Mucosa of descending colon (tissue), 3 donors: Measurements from ENCODE around the gene CASTOR1. TPM values are rescaled to one million over a fixed set of nuclear protein-coding genes. Genes with fewer than 3 reads are reported as not detected.

ENCODE experiments used
- ATAC-seq: fragments of 200-7000 bp; cut with Tn5 transposase; one replicate; pipeline ENCODE4 v1.9.1; 2020; ENCODE audit warnings: mild to moderate bottlenecking, moderate library complexity
- DNase-seq, 3 donors: peaks; one replicate each; pipeline ENCODE4 v3.0.0-alpha.2; 2020
- H3K36me3 ChIP-seq: fragments of 200-600 bp; one replicate; pipeline ENCODE4 v1.8.0; 2021; ENCODE audit warnings: low read depth, mild to moderate bottlenecking
- H3K4me1 ChIP-seq: fragments of 200-600 bp; one replicate; pipeline ENCODE4 v1.8.0; 2021; ENCODE audit warnings: low read depth, mild to moderate bottlenecking
- H3K4me3 ChIP-seq: fragments of 200-600 bp; one replicate; pipeline ENCODE4 v1.8.0; 2021; ENCODE audit warnings: mild to moderate bottlenecking
- H3K9me3 ChIP-seq: fragments of 200-600 bp; one replicate; pipeline ENCODE4 v1.8.0; 2021; ENCODE audit warnings: mild to moderate bottlenecking
- intact Hi-C, 2 donors: fragments of 100-400 bp; cut with DNase I in 1 of 2; cut with micrococcal nuclease in 1 of 2; formaldehyde crosslinking; loops; one replicate each; pipeline versions ENCODE4 v1.11.0 to v1.11.1; 2022; cut with DNase I, micrococcal nuclease
- total RNA-seq, 3 donors: library from RNA; stranded (reverse); fragmentation: NEBNext Ultra II Directional in 2 of 3; extraction: Animal tissue kit (Norgen Biotek cat#: 25700) in 2 of 3; gene quantifications; one replicate each; pipeline versions ENCODE4 v1.2.1 to v1.2.4, GENCODE V29; 2021 to 2023
- TF ChIP-seq, protein P1 (sequence below): fragments of 200-600 bp; IDR thresholded peaks from one replicate; pipeline ENCODE4 v1.8.0; 2022; ENCODE audit warnings: antibody characterized with exemption, mild to moderate bottlenecking
- donor health status: DM: no; HTN: no; CAD: no; lungs with moderate emphysema.
- donor health status: DM: no; HTN: no; CAD: no.
- donor health status: DM: no; HTN: yes; CAD: no.

The CASTOR1 gene
- total RNA-seq, 3 donors from 2014 or later: 6.1 to 8.4 (median 7.6) TPM

DNA sequence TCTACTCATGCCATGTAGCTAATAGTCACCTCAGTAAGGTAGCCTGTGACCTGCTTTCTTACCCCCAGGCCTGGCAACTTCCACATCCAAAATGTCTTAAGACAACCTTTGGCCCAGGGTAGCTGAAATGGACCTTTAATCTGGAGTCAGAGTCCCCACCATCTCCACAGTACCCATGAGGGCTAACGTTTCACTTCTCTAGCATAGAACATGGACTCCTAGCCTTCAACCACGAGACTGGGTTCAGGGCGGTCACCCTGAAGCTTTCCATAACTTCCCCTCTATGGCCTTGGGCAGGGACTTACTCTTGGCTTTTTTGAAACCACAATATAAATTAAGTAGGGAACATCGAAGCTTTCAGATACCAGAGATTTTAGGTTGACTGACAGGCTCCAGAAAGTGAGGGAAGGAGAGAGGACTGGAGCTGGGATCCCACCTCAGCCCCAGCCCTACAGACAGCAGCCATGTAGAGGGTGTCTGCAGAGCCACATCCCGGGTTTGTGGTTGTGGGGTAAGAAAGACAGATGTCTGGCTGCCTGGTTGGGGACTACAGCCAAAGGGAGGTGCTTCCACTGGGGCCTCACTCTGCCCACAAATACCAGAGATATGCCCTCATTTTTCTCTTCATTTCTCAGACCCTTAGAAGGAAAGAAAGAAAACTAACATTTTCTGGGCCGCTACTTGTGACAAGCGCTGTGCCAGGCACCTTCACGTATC lies 34.9 kb upstream of the CASTOR1 start:
- H3K4me3 ChIP-seq: no peak overlapping the region
- ATAC-seq (no peak), DNase-seq (no peak)
- no peaks in the 10 kb centered on the region for H3K9me3 ChIP-seq
- H3K36me3 ChIP-seq: no peaks in the 10 kb centered on the region
- intact Hi-C loops: no loop called here
- peaks cover 37% of the 10 kb centered on the region for H3K4me1 ChIP-seq
- TF ChIP-seq, protein P1, sequence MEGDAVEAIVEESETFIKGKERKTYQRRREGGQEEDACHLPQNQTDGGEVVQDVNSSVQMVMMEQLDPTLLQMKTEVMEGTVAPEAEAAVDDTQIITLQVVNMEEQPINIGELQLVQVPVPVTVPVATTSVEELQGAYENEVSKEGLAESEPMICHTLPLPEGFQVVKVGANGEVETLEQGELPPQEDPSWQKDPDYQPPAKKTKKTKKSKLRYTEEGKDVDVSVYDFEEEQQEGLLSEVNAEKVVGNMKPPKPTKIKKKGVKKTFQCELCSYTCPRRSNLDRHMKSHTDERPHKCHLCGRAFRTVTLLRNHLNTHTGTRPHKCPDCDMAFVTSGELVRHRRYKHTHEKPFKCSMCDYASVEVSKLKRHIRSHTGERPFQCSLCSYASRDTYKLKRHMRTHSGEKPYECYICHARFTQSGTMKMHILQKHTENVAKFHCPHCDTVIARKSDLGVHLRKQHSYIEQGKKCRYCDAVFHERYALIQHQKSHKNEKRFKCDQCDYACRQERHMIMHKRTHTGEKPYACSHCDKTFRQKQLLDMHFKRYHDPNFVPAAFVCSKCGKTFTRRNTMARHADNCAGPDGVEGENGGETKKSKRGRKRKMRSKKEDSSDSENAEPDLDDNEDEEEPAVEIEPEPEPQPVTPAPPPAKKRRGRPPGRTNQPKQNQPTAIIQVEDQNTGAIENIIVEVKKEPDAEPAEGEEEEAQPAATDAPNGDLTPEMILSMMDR: no peak

DNA sequence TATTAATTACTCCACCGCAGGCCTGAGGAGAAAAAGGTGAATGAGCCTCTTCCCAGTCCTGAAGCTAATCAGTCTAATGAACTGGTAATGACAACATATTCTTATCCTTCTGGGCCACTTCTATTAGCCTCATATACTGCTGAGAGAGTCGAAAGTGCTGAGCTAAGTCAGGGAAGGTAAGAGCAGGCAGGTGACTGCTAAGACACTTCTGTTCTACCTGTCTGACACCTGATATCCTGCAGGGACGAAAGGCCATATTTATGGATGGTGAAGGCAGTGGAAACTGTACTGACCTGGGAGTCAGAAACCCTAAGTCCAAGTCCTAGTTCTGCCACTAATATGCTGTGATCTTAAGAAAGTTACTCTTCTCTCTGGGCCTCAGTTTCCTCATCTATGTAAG lies 33.9 kb upstream of the CASTOR1 start:
- intact Hi-C loops: no loop called here
- H3K9me3 ChIP-seq: no peaks in the 10 kb centered on the region
- TF ChIP-seq, protein P1: no peak
- peaks cover 37% of the 10 kb centered on the region for H3K4me1 ChIP-seq
- DNase-seq (no peak), ATAC-seq (no peak)
- H3K36me3 ChIP-seq: no peaks in the 10 kb centered on the region
- no peak overlapping the region for H3K4me3 ChIP-seq

DNA sequence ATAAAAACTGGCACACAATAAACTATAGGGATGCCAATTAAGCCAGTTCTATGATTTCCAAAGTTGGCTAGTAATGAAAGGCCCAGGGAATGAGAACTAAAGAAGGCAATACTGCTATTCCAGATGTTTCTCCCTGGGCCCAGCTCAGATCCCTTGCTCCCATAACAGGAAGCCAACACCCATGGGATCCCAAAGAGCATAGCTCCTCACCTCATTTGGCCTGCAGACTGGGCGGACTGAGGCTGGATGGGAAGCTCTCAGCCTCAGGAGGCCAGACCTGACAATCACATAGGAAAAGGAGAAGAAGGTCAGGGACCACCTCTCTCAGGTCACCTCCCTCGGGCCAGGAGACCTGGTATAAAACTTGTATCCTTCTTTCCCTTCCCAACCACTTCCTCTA lies 32.2 kb upstream of the CASTOR1 start:
- no peaks in the 10 kb centered on the region for H3K9me3 ChIP-seq
- intact Hi-C loops: no loop called here
- H3K36me3 ChIP-seq: no peaks in the 10 kb centered on the region
- TF ChIP-seq, protein P1: no peak
- ATAC-seq: no peak
- peaks cover 27% of the 10 kb centered on the region for H3K4me1 ChIP-seq
- DNase-seq: no peak
- no peak overlapping the region for H3K4me3 ChIP-seq

DNA sequence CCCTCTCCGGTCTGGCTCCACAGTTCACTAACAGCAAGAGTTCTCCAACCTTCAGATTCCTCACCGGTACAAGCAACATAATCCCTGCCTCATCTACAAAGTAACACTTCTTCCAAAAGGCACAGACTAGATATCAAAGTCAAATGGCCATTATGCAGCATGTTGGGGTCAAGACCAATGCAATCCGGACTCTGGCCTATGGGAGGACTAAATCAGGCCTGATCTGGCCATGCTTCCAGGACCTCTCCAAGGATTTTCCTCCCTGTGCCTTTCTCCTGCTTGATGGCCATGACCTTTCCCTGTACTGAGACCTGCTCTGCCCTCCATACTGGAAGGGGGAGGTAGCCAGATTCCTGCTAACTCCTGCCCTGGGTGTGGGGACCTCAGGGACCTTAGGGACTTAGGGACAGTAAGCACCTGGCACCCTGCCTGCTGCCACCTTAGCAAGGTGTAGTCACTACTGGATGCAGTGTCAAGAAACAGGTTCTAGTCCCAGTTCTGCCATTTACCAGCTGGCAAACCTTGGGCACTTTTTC lies 30.8 kb upstream of the CASTOR1 start:
- ATAC-seq: no peak
- peaks cover 24% of the 10 kb centered on the region for H3K4me1 ChIP-seq

DNA sequence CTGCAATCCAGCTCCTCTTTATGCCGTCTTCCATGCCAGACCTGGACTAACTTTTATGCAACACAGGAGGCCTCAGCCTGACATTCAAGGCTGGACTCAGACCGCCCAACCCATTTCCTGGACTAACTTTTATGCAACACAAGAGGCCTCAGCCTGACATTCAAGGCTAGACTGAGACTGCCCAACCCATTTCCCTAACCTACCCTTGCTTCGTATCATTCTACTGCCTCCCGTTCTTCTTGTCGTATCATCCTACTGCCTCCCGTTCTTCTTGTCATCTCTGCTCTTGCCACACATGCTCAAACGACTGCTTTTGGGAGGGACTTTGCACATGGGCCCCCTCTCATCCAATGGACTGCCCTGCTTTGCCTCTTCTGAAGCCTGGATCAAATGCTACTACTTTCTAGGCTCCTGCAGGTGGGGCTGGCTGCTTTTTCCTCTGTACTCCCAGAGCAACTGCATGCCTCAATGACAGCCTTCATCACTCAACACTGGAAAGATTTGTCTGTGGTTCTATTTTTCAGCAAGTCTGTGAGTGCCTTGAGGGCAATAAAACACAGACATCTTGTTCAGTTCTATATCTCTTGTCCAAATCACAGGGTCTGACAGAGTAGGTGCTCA lies 29.6 kb upstream of the CASTOR1 start:
- TF ChIP-seq, protein P1: no peak
- peaks cover 26% of the 10 kb centered on the region for H3K4me1 ChIP-seq
- intact Hi-C loops: no loop called here
- no peaks in the 10 kb centered on the region for H3K36me3 ChIP-seq
- DNase-seq: no peak
- H3K9me3 ChIP-seq: no peaks in the 10 kb centered on the region
- H3K4me3 ChIP-seq: no peak overlapping the region
- ATAC-seq: no peak

More for the DNA sequence above, 30.8 kb upstream of the CASTOR1 start:
- Histone ChIP-seq H3K9me3 (no peaks in the 10 kb centered on the region), H3K4me3 (no peak overlapping the region), H3K36me3 (no peaks in the 10 kb centered on the region)
- DNase-seq: no peak
- intact Hi-C loops: no loop called here
- TF ChIP-seq, protein P1: no peak
